ENCODE results near the gene ATP10A.
A peak's percentile ranks its signal among the peaks of the same experiment; 100 is the strongest.

The ATP10A gene

DNA sequence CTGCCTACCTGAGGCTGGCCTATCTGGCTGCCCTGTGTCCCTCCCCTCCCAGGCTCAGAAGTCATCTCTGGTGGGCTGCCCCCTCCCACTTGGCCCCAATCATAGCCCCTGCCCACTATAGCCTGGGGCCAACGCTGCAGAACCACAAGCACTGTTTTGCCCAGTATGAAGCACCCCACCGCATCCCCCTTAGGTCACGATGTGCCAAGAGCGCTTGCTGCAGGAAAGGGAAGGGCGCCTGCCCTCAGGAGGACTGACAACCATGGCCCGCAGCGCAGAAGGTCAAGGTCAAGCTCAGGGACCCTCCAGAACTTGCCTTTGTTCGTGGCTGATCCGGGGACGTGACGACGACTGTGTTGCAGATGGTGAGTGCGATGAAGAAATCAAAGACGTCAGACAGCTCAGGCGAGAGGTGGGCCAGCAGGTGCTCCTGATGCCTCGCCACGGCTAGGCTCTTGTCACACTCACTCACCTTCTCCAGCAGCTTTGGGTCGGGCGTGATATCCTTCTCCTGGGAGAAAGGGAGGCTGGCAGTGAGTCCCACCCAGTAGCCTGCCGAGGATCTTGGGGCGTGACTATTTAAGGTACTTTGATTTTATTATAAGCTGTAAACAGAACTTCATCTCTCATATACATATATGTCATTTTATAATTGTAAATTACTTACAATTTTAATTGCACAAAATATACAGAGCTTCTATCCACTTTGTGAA lies 146.6 kb downstream of the ATP10A start:
- peak overlapping the region; percentile 70 to 75 for H3K27ac ChIP-seq
- intact Hi-C loops (cut with DNase I; ENCODE audit: low total_unique reads): no loop called here
- H3K4me1 ChIP-seq: peaks cover 0 to 57% (median 19%) of the 10 kb centered on the region in 4 donors
- no peaks in the 10 kb centered on the region for H3K27me3 ChIP-seq
- peak in 1 of 2 donors; percentile 61 for DNase-seq
- no peaks in the 10 kb centered on the region for H3K9me3 ChIP-seq
- TF ChIP-seq, protein P1, sequence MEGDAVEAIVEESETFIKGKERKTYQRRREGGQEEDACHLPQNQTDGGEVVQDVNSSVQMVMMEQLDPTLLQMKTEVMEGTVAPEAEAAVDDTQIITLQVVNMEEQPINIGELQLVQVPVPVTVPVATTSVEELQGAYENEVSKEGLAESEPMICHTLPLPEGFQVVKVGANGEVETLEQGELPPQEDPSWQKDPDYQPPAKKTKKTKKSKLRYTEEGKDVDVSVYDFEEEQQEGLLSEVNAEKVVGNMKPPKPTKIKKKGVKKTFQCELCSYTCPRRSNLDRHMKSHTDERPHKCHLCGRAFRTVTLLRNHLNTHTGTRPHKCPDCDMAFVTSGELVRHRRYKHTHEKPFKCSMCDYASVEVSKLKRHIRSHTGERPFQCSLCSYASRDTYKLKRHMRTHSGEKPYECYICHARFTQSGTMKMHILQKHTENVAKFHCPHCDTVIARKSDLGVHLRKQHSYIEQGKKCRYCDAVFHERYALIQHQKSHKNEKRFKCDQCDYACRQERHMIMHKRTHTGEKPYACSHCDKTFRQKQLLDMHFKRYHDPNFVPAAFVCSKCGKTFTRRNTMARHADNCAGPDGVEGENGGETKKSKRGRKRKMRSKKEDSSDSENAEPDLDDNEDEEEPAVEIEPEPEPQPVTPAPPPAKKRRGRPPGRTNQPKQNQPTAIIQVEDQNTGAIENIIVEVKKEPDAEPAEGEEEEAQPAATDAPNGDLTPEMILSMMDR (IDR thresholded peaks at IDR 0.05): no peak
- peaks cover 55 to 64% (median 61%) of the 10 kb centered on the region in 3 donors for H3K36me3 ChIP-seq
- H3K4me3 ChIP-seq: no peak overlapping the region

DNA sequence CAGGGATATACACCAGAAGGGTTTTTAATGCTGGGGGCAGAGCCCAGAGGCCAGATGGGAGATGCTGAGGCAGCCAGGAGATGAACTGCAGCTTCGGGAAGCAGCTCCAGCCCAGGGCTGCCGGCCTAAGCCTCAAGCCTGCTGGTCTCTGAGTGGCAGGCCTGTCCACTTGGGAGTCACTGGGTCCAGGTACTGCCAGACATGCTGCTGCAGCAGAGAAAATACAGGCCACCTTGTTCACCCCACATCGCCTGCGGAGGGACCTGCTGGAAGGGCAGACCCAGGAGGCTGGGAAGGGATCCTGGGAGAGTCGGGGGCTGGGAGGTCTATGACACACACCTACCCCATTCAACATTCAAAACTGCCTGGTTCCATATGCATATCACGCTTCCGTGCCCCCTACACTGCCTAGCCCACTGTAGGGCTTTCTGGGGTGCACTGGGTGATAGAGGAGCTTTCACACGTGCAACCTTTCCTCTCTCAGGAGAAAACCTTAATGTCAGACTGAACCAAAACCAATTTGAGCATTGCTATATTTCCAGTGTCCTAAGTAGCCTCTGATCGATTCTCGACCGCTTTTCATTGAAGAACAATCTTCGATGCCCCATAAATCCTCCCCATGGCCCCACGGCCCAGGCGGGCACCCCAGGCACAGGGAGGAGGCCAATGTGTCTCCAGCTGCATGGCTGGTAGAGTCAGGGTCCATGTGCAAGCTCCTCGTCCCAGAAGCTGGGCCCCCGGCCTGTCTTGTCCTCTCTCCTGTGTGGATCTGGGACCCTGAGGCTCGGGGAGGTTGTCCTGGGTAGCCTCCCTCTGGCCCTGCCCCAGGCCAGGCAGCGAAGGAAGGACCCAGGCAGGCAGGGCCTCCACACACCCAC lies 147.4 kb downstream of the ATP10A start:
- TF ChIP-seq, protein P1 (IDR thresholded peaks at IDR 0.05): no peak
- no peaks in the 10 kb centered on the region for H3K9me3 ChIP-seq
- peaks cover 0 to 49% (median 17%) of the 10 kb centered on the region in 4 donors for H3K4me1 ChIP-seq
- intact Hi-C loops (cut with DNase I; ENCODE audit: low total_unique reads): no loop called here
- H3K27me3 ChIP-seq: no peaks in the 10 kb centered on the region
- H3K36me3 ChIP-seq: peaks cover 58 to 65% (median 58%) of the 10 kb centered on the region in 3 donors
- peak in 1 of 2 donors; percentile 61 for DNase-seq
- H3K4me3 ChIP-seq: no peak overlapping the region
- H3K27ac ChIP-seq: peak overlapping the region; percentile 70 to 75

DNA sequence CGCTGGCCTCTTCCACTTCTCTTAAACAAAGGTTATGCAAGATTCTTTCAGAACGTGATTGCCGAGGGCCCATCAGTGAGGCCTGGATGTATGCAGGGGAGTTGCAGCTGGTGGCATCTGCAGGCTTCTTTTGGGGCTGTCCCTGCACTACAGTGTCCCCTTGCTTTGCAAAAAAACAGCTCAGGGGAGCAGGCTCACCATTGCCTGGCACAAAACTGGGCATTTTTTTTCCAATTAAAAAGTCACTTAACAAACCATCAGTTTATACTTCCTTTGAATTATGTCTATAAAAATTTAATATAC lies 148.6 kb downstream of the ATP10A start:
- Histone ChIP-seq H3K4me1 (peaks cover 0 to 45% (median 16%) of the 10 kb centered on the region in 4 donors), H3K4me3 (no peak overlapping the region), H3K36me3 (peaks cover 54 to 58% (median 54%) of the 10 kb centered on the region in 3 donors), H3K27ac (no peak overlapping the region), H3K9me3 (no peaks in the 10 kb centered on the region), H3K27me3 (no peaks in the 10 kb centered on the region)
- peak in 1 of 2 donors; percentile 35 for DNase-seq
- TF ChIP-seq, protein P1 (IDR thresholded peaks at IDR 0.05): no peak
- intact Hi-C loops (cut with DNase I; ENCODE audit: low total_unique reads): no loop called here

DNA sequence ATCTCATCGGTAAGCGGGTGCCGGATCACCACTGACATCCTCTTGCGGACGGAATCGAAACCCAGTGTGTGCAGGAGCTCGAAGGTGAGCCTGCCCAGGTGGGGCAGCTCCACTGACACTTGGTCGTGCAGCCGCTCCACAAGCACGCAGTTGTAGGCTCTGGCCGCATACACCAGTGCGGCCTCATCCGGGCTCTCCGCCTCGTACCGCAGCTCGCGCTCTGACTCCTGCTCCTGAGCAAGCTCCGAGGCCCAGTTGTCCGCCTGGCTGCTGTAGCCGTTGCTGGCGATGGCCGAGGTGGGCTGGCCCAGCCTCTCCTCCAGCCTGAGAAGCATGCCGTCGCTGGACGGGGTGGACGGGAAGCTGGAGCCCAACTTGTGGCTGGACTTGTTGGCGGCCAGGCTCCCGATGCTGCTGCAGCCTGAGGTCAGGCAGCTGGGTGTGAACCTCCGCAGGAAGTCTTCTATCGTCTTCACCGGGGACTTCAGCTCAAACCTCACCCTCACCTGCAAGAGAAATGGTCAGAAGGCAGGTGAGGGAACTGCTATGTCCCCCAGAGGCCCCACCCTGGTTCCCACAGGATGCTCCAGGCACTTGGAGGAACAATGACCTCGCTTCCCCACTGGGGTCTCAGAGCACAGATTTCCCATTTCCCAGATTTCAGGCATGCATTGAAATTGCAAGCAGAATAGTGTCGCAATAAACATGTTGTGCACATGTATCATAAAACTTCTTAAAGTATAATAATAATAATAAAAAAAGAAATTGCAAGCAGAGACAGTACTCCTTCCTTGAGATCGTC lies 149.2 kb downstream of the ATP10A start:
- Histone ChIP-seq H3K27ac (no peak overlapping the region), H3K4me1 (peaks cover 0 to 45% (median 16%) of the 10 kb centered on the region in 4 donors), H3K27me3 (no peaks in the 10 kb centered on the region), H3K9me3 (no peaks in the 10 kb centered on the region), H3K4me3 (no peak overlapping the region), H3K36me3 (peaks cover 51 to 53% (median 52%) of the 10 kb centered on the region in 3 donors)
- TF ChIP-seq, protein P1 (IDR thresholded peaks at IDR 0.05): no peak
- DNase-seq: peak in 1 of 2 donors; percentile 58
- intact Hi-C loops (cut with DNase I; ENCODE audit: low total_unique reads): no loop called here

- Histone ChIP-seq H3K36me3 (peaks cover 51 to 53% (median 52%) of the 10 kb centered on the region in 3 donors), H3K27ac (no peak overlapping the region), H3K9me3 (no peaks in the 10 kb centered on the region), H3K4me1 (peaks cover 0 to 42% (median 9%) of the 10 kb centered on the region in 4 donors), H3K4me3 (no peak overlapping the region), H3K27me3 (no peaks in the 10 kb centered on the region)
- TF ChIP-seq, protein P1 (IDR thresholded peaks at IDR 0.05): no peak
- DNase-seq: peak in 1 of 2 donors; percentile 58
- intact Hi-C loops (cut with DNase I; ENCODE audit: low total_unique reads): no loop called here
Measured at GRCh38 chr15:25712961-25713355, 150.2 kb downstream of the ATP10A start.
